ENCODE measurements around the gene UBE2N. TPM values are rescaled to one million over a fixed set of nuclear protein-coding genes. Genes with fewer than 3 reads are reported as not detected.
"Not testable (repeated sequence)": the region's sequence is repeated elsewhere in the genome, so short reads cannot be mapped to it uniquely, and the experiment has no call there.

The UBE2N gene
- total RNA-seq, 5 donors from 2014 or later (not counting 1 experiment from before 2014, with no cell fraction given), result 66.3 to 81.7 (median 79.2) TPM

DNA sequence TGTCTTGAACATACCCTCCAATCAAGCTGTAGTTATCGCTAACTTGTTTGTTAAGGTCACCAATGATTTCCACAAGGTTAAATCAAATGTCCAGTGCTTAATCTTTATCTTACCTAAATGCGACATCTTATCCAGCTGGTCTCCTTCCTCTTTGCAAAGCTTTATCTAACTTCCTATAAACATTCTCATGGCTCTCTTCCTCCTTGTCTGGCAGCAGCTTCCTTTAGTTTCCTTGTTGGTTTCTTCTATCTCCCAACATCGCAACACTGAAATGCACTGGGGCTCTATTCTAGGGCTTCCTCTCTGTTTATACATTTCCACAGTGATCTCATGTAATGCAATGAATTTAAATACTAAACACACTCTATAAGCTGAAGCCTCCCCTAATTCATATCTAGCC is 28.7 kb downstream of the UBE2N start:
- Histone ChIP-seq H3K4me3 (ENCODE audit: control insufficient read depth in 1 of 2, extremely low read depth in 1 of 2, low read length in 1 of 2) (no peak overlapping the region), H3K36me3 (ENCODE audit: control insufficient read depth in 2 of 2, extremely low read depth in 1 of 2, insufficient read depth in 1 of 2, low read length in 1 of 2) (peaks cover 0 to 14% of the 10 kb centered on the region in 2 donors), H3K9me3 (no peaks in the 10 kb centered on the region), H3K27ac (ENCODE audit: low read length) (no peak overlapping the region), H3K4me1 (ENCODE audit: control insufficient read depth in 1 of 2, extremely low read depth in 1 of 2, insufficient read depth in 2 of 2, low read length in 2 of 2) (peaks cover 30 to 38% of the 10 kb centered on the region in 2 experiments), H3K27me3 (replicated peaks in 1 of 2; ENCODE audit: control insufficient read depth in 2 of 2, extremely low read depth in 1 of 2, insufficient read depth in 2 of 2, low read length in 1 of 2) (no peaks in the 10 kb centered on the region)
- no peak for ATAC-seq (replicated peaks in 1 of 4)
- H3K9me3 Mint-ChIP-seq, result no peaks in the 10 kb centered on the region
- 100% methylated on average over 3 of the region's 3 CpGs for WGBS (ENCODE audit: insufficient coverage)
- peak overlapping the region; percentile 67 to 73 for H3K27ac Mint-ChIP-seq
- peaks cover 21% of the 10 kb centered on the region for H3K36me3 Mint-ChIP-seq
- H3K4me1 Mint-ChIP-seq, result peaks cover 74 to 84% (median 76%) of the 10 kb centered on the region in 3 donors
- no peaks in the 10 kb centered on the region for H3K27me3 Mint-ChIP-seq
- CTCF ChIA-PET, result interaction anchor here (0.6 to 0.8 kb wide), 3 partner anchors 16 to 430 kb away, joined by 3 read pairs; no protein-coding TSS in a partner anchor
- POLR2A ChIA-PET, result no interaction called here
- no peak for DNase-seq
- H3K4me3 Mint-ChIP-seq, result peak overlapping the region in 1 of 3 donors; percentile 11

- H3K36me3 Mint-ChIP-seq, result peaks cover 27% of the 10 kb centered on the region
- 100% methylated on average over 1 of the region's 8 CpGs for WGBS (ENCODE audit: insufficient coverage)
- peaks cover 30 to 38% of the 10 kb centered on the region in 2 experiments for H3K4me1 ChIP-seq (ENCODE audit: control insufficient read depth in 1 of 2, extremely low read depth in 1 of 2, insufficient read depth in 2 of 2, low read length in 2 of 2)
- ATAC-seq (replicated peaks in 1 of 4); H3K9me3 ChIP-seq; H3K27ac ChIP-seq (ENCODE audit: low read length); H3K27me3 ChIP-seq (replicated peaks in 1 of 2; ENCODE audit: control insufficient read depth in 2 of 2, extremely low read depth in 1 of 2, insufficient read depth in 2 of 2, low read length in 1 of 2); H3K27me3 Mint-ChIP-seq; DNase-seq; H3K9me3 Mint-ChIP-seq; POLR2A ChIA-PET; H3K4me3 ChIP-seq (ENCODE audit: control insufficient read depth in 1 of 2, extremely low read depth in 1 of 2, low read length in 1 of 2): not testable (repeated sequence)
- peak overlapping the region in 1 of 3 donors; percentile 35 for H3K4me3 Mint-ChIP-seq
- H3K36me3 ChIP-seq (ENCODE audit: control insufficient read depth in 2 of 2, extremely low read depth in 1 of 2, insufficient read depth in 1 of 2, low read length in 1 of 2), result peaks cover 4 to 18% of the 10 kb centered on the region in 2 donors
- peak overlapping the region; percentile 66 to 68 for H3K27ac Mint-ChIP-seq
- peaks cover 71 to 83% (median 72%) of the 10 kb centered on the region in 3 donors for H3K4me1 Mint-ChIP-seq
- CTCF ChIA-PET, result interaction anchor here (0.6 to 0.8 kb wide), 3 partner anchors 15 to 429 kb away, joined by 3 read pairs; no protein-coding TSS in a partner anchor
These were observed 29.4 kb downstream of the UBE2N start for GRCh38 chr12:93412396-93412795.

DNA sequence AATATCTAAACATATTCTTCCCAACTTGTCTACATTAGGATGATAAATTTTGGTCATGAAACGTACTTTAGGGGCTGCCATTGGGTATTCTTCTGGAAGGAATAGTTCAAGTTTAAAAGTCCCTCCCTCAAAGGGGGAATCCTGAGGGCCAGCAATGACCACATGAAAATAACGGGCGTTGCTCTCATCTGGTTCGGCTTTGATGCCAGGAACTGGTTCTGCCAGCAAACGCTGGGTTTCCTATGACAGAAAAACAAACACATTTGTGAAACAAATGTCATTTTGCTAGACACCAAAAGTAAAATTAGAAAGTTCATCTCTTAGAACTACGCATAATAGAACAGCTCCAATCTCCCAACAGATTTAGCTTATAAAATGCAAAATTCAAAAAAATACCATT is 30.7 kb downstream of the UBE2N start:
- H3K4me3 Mint-ChIP-seq; DNase-seq; H3K9me3 Mint-ChIP-seq; H3K27me3 ChIP-seq (replicated peaks in 1 of 2; ENCODE audit: control insufficient read depth in 2 of 2, extremely low read depth in 1 of 2, insufficient read depth in 2 of 2, low read length in 1 of 2); H3K27ac ChIP-seq (ENCODE audit: low read length); H3K27me3 Mint-ChIP-seq; ATAC-seq (replicated peaks in 1 of 4); H3K9me3 ChIP-seq; H3K4me3 ChIP-seq (ENCODE audit: control insufficient read depth in 1 of 2, extremely low read depth in 1 of 2, low read length in 1 of 2): not testable (repeated sequence)
- WGBS (ENCODE audit: insufficient coverage), result 40% methylated on average over 3 of the region's 6 CpGs
- POLR2A ChIA-PET, result interaction anchor here in 1 of 2 donors (0.5 to 1.1 kb wide), 3 partner anchors 10 to 448 kb away, joined by 3 to 5 read pairs (median 4); no protein-coding TSS in a partner anchor
- Histone ChIP-seq H3K36me3 (ENCODE audit: control insufficient read depth in 2 of 2, extremely low read depth in 1 of 2, insufficient read depth in 1 of 2, low read length in 1 of 2) (peaks cover 9 to 27% of the 10 kb centered on the region in 2 donors), H3K4me1 (ENCODE audit: control insufficient read depth in 1 of 2, extremely low read depth in 1 of 2, insufficient read depth in 2 of 2, low read length in 2 of 2) (peaks cover 21 to 31% of the 10 kb centered on the region in 2 experiments)
- CTCF ChIA-PET, result interaction anchor here (0.7 to 1.8 kb wide), 5 partner anchors 8 to 14 kb away, joined by 3 to 13 read pairs (median 5); no protein-coding TSS in a partner anchor
- Mint-ChIP-seq H3K36me3 (peaks cover 34% of the 10 kb centered on the region), H3K4me1 (peaks cover 57 to 69% (median 58%) of the 10 kb centered on the region in 3 donors), H3K27ac (peak overlapping the region; percentile 66 to 82)

- not testable (repeated sequence) for H3K4me3 Mint-ChIP-seq; H3K9me3 Mint-ChIP-seq; H3K4me3 ChIP-seq (ENCODE audit: control insufficient read depth in 1 of 2, extremely low read depth in 1 of 2, low read length in 1 of 2); DNase-seq; ATAC-seq (replicated peaks in 1 of 4); H3K27me3 ChIP-seq (replicated peaks in 1 of 2; ENCODE audit: control insufficient read depth in 2 of 2, extremely low read depth in 1 of 2, insufficient read depth in 2 of 2, low read length in 1 of 2); H3K27me3 Mint-ChIP-seq; H3K9me3 ChIP-seq; H3K27ac ChIP-seq (ENCODE audit: low read length)
- Mint-ChIP-seq H3K36me3 (peaks cover 41% of the 10 kb centered on the region), H3K4me1 (peaks cover 43 to 55% (median 44%) of the 10 kb centered on the region in 3 donors), H3K27ac (peak overlapping the region; percentile 41 to 74)
- no CpG with 5 or more reads among the region's 4 CpGs for WGBS (ENCODE audit: insufficient coverage)
- Histone ChIP-seq H3K4me1 (ENCODE audit: control insufficient read depth in 1 of 2, extremely low read depth in 1 of 2, insufficient read depth in 2 of 2, low read length in 2 of 2) (peaks cover 8 to 27% of the 10 kb centered on the region in 2 experiments), H3K36me3 (ENCODE audit: control insufficient read depth in 2 of 2, extremely low read depth in 1 of 2, insufficient read depth in 1 of 2, low read length in 1 of 2) (peaks cover 9 to 33% of the 10 kb centered on the region in 2 donors)
- ChIA-PET CTCF (interaction anchor here in 1 of 2 donors (0.9 to 1.0 kb wide), 3 partner anchors 10 to 677 kb away, joined by 3 read pairs; no protein-coding TSS in a partner anchor), POLR2A (interaction anchor here in 1 of 2 donors (0.6 to 1.1 kb wide), 2 partner anchors 23 to 29 kb away, joined by 3 read pairs; no protein-coding TSS in a partner anchor)
These were observed 32.2 kb downstream of the UBE2N start for GRCh38 chr12:93409343-93410187.

- H3K36me3 Mint-ChIP-seq, result peaks cover 41% of the 10 kb centered on the region
- H3K27me3 Mint-ChIP-seq, result no peaks in the 10 kb centered on the region
- POLR2A ChIA-PET, result interaction anchor here in 1 of 2 donors (0.6 to 1.1 kb wide), 2 partner anchors 24 to 466 kb away, joined by 3 read pairs; no protein-coding TSS in a partner anchor
- no peak overlapping the region for H3K27ac ChIP-seq (ENCODE audit: low read length)
- H3K27me3 ChIP-seq (replicated peaks in 1 of 2; ENCODE audit: control insufficient read depth in 2 of 2, extremely low read depth in 1 of 2, insufficient read depth in 2 of 2, low read length in 1 of 2), result no peaks in the 10 kb centered on the region
- CTCF ChIA-PET, result interaction anchor here in 1 of 2 donors (1.2 to 1.3 kb wide), 2 partner anchors 11 to 421 kb away, joined by 4 to 5 read pairs; no protein-coding TSS in a partner anchor
- DNase-seq, result no peak
- peaks cover 9 to 33% of the 10 kb centered on the region in 2 donors for H3K36me3 ChIP-seq (ENCODE audit: control insufficient read depth in 2 of 2, extremely low read depth in 1 of 2, insufficient read depth in 1 of 2, low read length in 1 of 2)
- no peak for ATAC-seq (replicated peaks in 1 of 4)
- no peak overlapping the region for H3K4me3 Mint-ChIP-seq
- H3K9me3 Mint-ChIP-seq, result no peaks in the 10 kb centered on the region
- H3K27ac Mint-ChIP-seq, result peak overlapping the region; percentile 41 to 74
- H3K4me1 Mint-ChIP-seq, result peaks cover 39 to 55% (median 40%) of the 10 kb centered on the region in 3 donors
- no peak overlapping the region for H3K4me3 ChIP-seq (ENCODE audit: control insufficient read depth in 1 of 2, extremely low read depth in 1 of 2, low read length in 1 of 2)
- no peaks in the 10 kb centered on the region for H3K9me3 ChIP-seq
- peaks cover 6 to 20% of the 10 kb centered on the region in 2 experiments for H3K4me1 ChIP-seq (ENCODE audit: control insufficient read depth in 1 of 2, extremely low read depth in 1 of 2, insufficient read depth in 2 of 2, low read length in 2 of 2)
These were observed 32.9 kb downstream of the UBE2N start for GRCh38 chr12:93408813-93409212.

- Mint-ChIP-seq H3K4me3 (no peak overlapping the region), H3K27me3 (no peaks in the 10 kb centered on the region), H3K9me3 (no peaks in the 10 kb centered on the region), H3K27ac (peak overlapping the region; percentile 16 to 35), H3K4me1 (peaks cover 30 to 46% (median 31%) of the 10 kb centered on the region in 3 donors), H3K36me3 (peaks cover 41% of the 10 kb centered on the region)
- DNase-seq (no peak), ATAC-seq (replicated peaks in 1 of 4) (no peak)
- ChIA-PET POLR2A (interaction anchor here (0.5 to 1.1 kb wide), 2 partner anchors 9 to 1045 kb away, joined by 3 read pairs; no protein-coding TSS in a partner anchor), CTCF (interaction anchor here in 1 of 2 donors (1.1 to 1.3 kb wide), 3 partner anchors 10 to 421 kb away, joined by 4 to 5 read pairs (median 4); no protein-coding TSS in a partner anchor)
- H3K36me3 ChIP-seq (ENCODE audit: control insufficient read depth in 2 of 2, extremely low read depth in 1 of 2, insufficient read depth in 1 of 2, low read length in 1 of 2), result peaks cover 9 to 33% of the 10 kb centered on the region in 2 donors
- peaks cover 3 to 12% of the 10 kb centered on the region in 2 experiments for H3K4me1 ChIP-seq (ENCODE audit: control insufficient read depth in 1 of 2, extremely low read depth in 1 of 2, insufficient read depth in 2 of 2, low read length in 2 of 2)
- no peaks in the 10 kb centered on the region for H3K9me3 ChIP-seq
- no peak overlapping the region for H3K4me3 ChIP-seq (ENCODE audit: control insufficient read depth in 1 of 2, extremely low read depth in 1 of 2, low read length in 1 of 2)
- no peaks in the 10 kb centered on the region for H3K27me3 ChIP-seq (replicated peaks in 1 of 2; ENCODE audit: control insufficient read depth in 2 of 2, extremely low read depth in 1 of 2, insufficient read depth in 2 of 2, low read length in 1 of 2)
- WGBS (ENCODE audit: insufficient coverage), result no CpG with 5 or more reads among the region's 2 CpGs
- H3K27ac ChIP-seq (ENCODE audit: low read length), result no peak overlapping the region
These were observed 33.8 kb downstream of the UBE2N start for GRCh38 chr12:93407963-93408283.

All from T-cell (primary cell).